HG02763 (cell line): ENCODE data around the gene OR6N2.

Experiments
- ATAC-seq: cut with Tn5 transposase; IDR thresholded peaks from one replicate; pipeline ENCODE4 v1.9.1; 2021; ENCODE audit warnings: mild to moderate bottlenecking, moderate library complexity; ENCODE audit not compliant: unreplicated experiment

OR6N2 gene

GRCh38 chr1:158771950-158772866, 8.8 kb downstream of the OR6N2 start, which contains the start of gene OR6N1:
Gene OR6N1, minus strand, starts transcription at chr1:158772195. Its CDS starts 5,513 bp downstream, at chr1:158766682.
- ATAC-seq, result no peak

- no peak for ATAC-seq
Measured at GRCh38 chr1:158754420-158754819, 26.6 kb downstream of the OR6N2 start, which contains the start of gene OR6K6. Gene OR6K6, plus strand, starts transcription at chr1:158754720. Its CDS starts 168 bp downstream, at chr1:158754888.

GRCh38 chr1:158752155-158752712, 28.8 kb downstream of the OR6N2 start:
- ATAC-seq, result no peak

- no peak for ATAC-seq
Measured at GRCh38 chr1:158735848-158736247, 45.2 kb downstream of the OR6N2 start.

GRCh38 chr1:158732524-158732923, 48.5 kb downstream of the OR6N2 start:
- ATAC-seq, result no peak

- ATAC-seq, result no peak
Measured at GRCh38 chr1:158731707-158732106, 49.3 kb downstream of the OR6N2 start.

- ATAC-seq, result no peak
Measured at GRCh38 chr1:158730453-158730852, 50.6 kb downstream of the OR6N2 start.

GRCh38 chr1:158728510-158729225, 52.3 kb downstream of the OR6N2 start:
- no peak for ATAC-seq

GRCh38 chr1:158724442-158724841, 56.6 kb downstream of the OR6N2 start:
- no peak for ATAC-seq
